H1 (cell line): ENCODE results near the gene IL17RD. TPM values are rescaled to one million over a fixed set of nuclear protein-coding genes. Genes with fewer than 3 reads are reported as not detected.

Experiments
- CTCF ChIA-PET: fragments of 300-600 bp; sonication (Branson Sonifier 250); formaldehyde crosslinking; loops from one replicate; lab custom pipeline; 2021; ENCODE audit not compliant: partially characterized antibody; lab: Charles Lee
- POLR2A ChIA-PET: fragments of 300-600 bp; sonication (Branson Sonifier 250); formaldehyde crosslinking; loops from one replicate; lab custom pipeline; 2021; ENCODE audit warnings: inconsistent platforms; ENCODE audit not compliant: partially characterized antibody; lab: Charles Lee
- DNase-seq, 2 experiments: peaks; one replicate each; pipeline versions ENCODE4 v3.0.0 to v3.0.0-alpha.2; 2010 to 2022; ENCODE audit warnings: low spot score in 2 of 2, low read depth in 1 of 2, mixed read lengths in 1 of 2
- FAIRE-seq: peaks from 2 replicates; lab custom pipeline; 2011; peaks lifted over from hg19 to GRCh38; lab: Jason Lieb, UNC
- H2AFZ ChIP-seq: 2 replicates; pipeline ENCODE4 v1.8.1; 2012; ENCODE audit warnings: low read length, inconsistent platforms
- H2AK5ac ChIP-seq: 2 replicates; pipeline ENCODE4 v1.6.1; 2013; ENCODE audit warnings: low read depth, low read length
- H2BK120ac ChIP-seq: replicated peaks from 2 replicates; pipeline ENCODE3; 2013; ENCODE audit warnings: low read depth, low read length, inconsistent platforms
- H2BK12ac ChIP-seq: 2 replicates; pipeline ENCODE4 v1.6.1; 2013; ENCODE audit warnings: low read depth, low read length
- H2BK15ac ChIP-seq: 2 replicates; pipeline ENCODE4 v1.6.1; 2013; ENCODE audit warnings: low read length
- H2BK20ac ChIP-seq: 2 replicates; pipeline ENCODE4 v1.6.1; 2013; ENCODE audit warnings: low read length
- H2BK5ac ChIP-seq: 2 replicates; pipeline ENCODE4 v1.6.1; 2013; ENCODE audit warnings: low read depth, low read length
- H3K14ac ChIP-seq: 2 replicates; pipeline ENCODE4 v1.6.1; 2013; ENCODE audit warnings: inconsistent platforms; ENCODE audit not compliant: insufficient read length
- H3K18ac ChIP-seq: 2 replicates; pipeline ENCODE4 v1.6.1; 2013; ENCODE audit warnings: low read length; ENCODE audit errors: extremely low read depth
- H3K23ac ChIP-seq: 2 replicates; pipeline ENCODE4 v1.6.1; 2013; ENCODE audit warnings: inconsistent platforms; ENCODE audit not compliant: insufficient read length
- H3K23me2 ChIP-seq: 2 replicates; pipeline ENCODE4 v1.6.1; 2013; ENCODE audit warnings: low read depth, low read length
- H3K27ac ChIP-seq: 2 replicates; pipeline ENCODE4 v1.6.1; 2011; ENCODE audit warnings: low read depth, low read length, inconsistent platforms
- H3K27me3 ChIP-seq, 4 experiments: replicated peaks in 1 of 4; 1 replicate in 1 of 4; 2 replicates in 3 of 4; pipeline versions ENCODE4 v1.6.1 to v1.8.1; 2011 to 2013; ENCODE audit warnings: low read length in 3 of 4, mild to moderate bottlenecking in 3 of 4, inconsistent platforms in 2 of 4, mixed read lengths in 2 of 4, moderate library complexity in 1 of 4; ENCODE audit not compliant: control insufficient read depth in 3 of 4, insufficient read depth in 3 of 4; ENCODE audit errors: extremely low read depth in 1 of 4
- H3K36me3 ChIP-seq, 4 experiments: 2 replicates each; pipeline versions ENCODE4 v1.6.1 to v1.8.1; 2011 to 2013; ENCODE audit warnings: mild to moderate bottlenecking in 4 of 4, low read length in 3 of 4, moderate library complexity in 2 of 4, control low read depth in 1 of 4, inconsistent platforms in 1 of 4; ENCODE audit not compliant: insufficient read depth in 4 of 4, control insufficient read depth in 2 of 4
- H3K4ac ChIP-seq: replicated peaks from 2 replicates; pipeline ENCODE3; 2013; ENCODE audit warnings: low read length, low read depth, mixed read lengths, inconsistent platforms; ENCODE audit not compliant: insufficient read length
- H3K4me1 ChIP-seq, 4 experiments: replicated peaks in 1 of 4; 1 replicate in 1 of 4; 2 replicates in 3 of 4; pipeline versions ENCODE4 v1.6.1 to v1.8.1; 2011 to 2013; ENCODE audit warnings: low read length in 3 of 4, inconsistent platforms in 2 of 4, mixed read lengths in 1 of 4; ENCODE audit not compliant: insufficient read depth in 4 of 4, control insufficient read depth in 3 of 4
- H3K4me2 ChIP-seq, 2 experiments: 2 replicates each; pipeline versions ENCODE4 v1.6.1 to v1.8.1; 2011 to 2013; ENCODE audit warnings: low read depth in 2 of 2, low read length in 2 of 2, control low read depth in 1 of 2, inconsistent platforms in 1 of 2, mild to moderate bottlenecking in 1 of 2; ENCODE audit not compliant: insufficient read depth in 1 of 2
- H3K4me3 ChIP-seq, 4 experiments: fragments of 200-600, 300-600 bp in 1 of 4; sonication (generic), shearing (Covaris generic), sonication (Bioruptor Twin) in 1 of 4; 2 replicates each; pipeline versions ENCODE4 v1.5.1 to v1.8.1; 2011 to 2016; ENCODE audit warnings: low read length in 4 of 4, low read depth in 3 of 4, control low read depth in 2 of 4, inconsistent platforms in 2 of 4, mild to moderate bottlenecking in 2 of 4, mixed read lengths in 1 of 4, moderate library complexity in 1 of 4; ENCODE audit not compliant: insufficient read depth in 2 of 4; ENCODE audit errors: extremely low read depth in 1 of 4
- H3K56ac ChIP-seq: replicated peaks from 2 replicates; pipeline ENCODE3; 2013; ENCODE audit warnings: low read depth, mild to moderate bottlenecking, mixed read lengths, low read length, inconsistent platforms; ENCODE audit not compliant: insufficient read length
- H3K79me1 ChIP-seq: 2 replicates; pipeline ENCODE4 v1.6.1; 2013; ENCODE audit warnings: low read depth, low read length, control low read depth
- H3K79me2 ChIP-seq, 2 experiments: 2 replicates each; pipeline versions ENCODE4 v1.6.1 to v1.8.1; 2012 to 2013; ENCODE audit warnings: low read length in 2 of 2, mild to moderate bottlenecking in 2 of 2, inconsistent platforms in 1 of 2; ENCODE audit not compliant: insufficient read depth in 2 of 2, control insufficient read depth in 1 of 2
- H3K9ac ChIP-seq, 4 experiments: replicated peaks in 1 of 4; 1 replicate in 1 of 4; 2 replicates in 3 of 4; pipeline versions ENCODE4 v1.6.1 to v1.8.1; 2011 to 2013; ENCODE audit warnings: low read depth in 3 of 4, low read length in 3 of 4, control low read depth in 2 of 4, mild to moderate bottlenecking in 2 of 4, moderate library complexity in 2 of 4, inconsistent platforms in 1 of 4; ENCODE audit errors: extremely low read depth in 1 of 4
- H3K9me3 ChIP-seq, 2 experiments: 2 replicates each; pipeline versions ENCODE4 v1.6.1 to v1.8.1; 2012 to 2013; ENCODE audit warnings: mild to moderate bottlenecking in 2 of 2, moderate library complexity in 2 of 2, control low read depth in 1 of 2, inconsistent platforms in 1 of 2, low read depth in 1 of 2, low read length in 1 of 2, mixed read lengths in 1 of 2; ENCODE audit not compliant: insufficient read depth in 2 of 2
- H4K20me1 ChIP-seq, 2 experiments: replicated peaks in 1 of 2; 2 replicates each; pipeline versions ENCODE3 to v1.8.1; 2011 to 2013; ENCODE audit warnings: inconsistent platforms in 2 of 2, low read length in 2 of 2, mild to moderate bottlenecking in 1 of 2; ENCODE audit not compliant: insufficient read depth in 2 of 2, control insufficient read depth in 1 of 2
- H4K5ac ChIP-seq: 2 replicates; pipeline ENCODE4 v1.6.1; 2013; ENCODE audit warnings: low read length, low read depth, mixed read lengths, inconsistent platforms; ENCODE audit not compliant: insufficient read length
- H4K8ac ChIP-seq: 2 replicates; pipeline ENCODE4 v1.8.0; 2013; ENCODE audit warnings: mild to moderate bottlenecking, moderate library complexity, low read length, inconsistent platforms; ENCODE audit not compliant: insufficient read depth; ENCODE audit errors: extremely low read depth
- H4K91ac ChIP-seq: replicated peaks from 2 replicates; pipeline ENCODE3; 2013; ENCODE audit warnings: low read length, mixed read lengths, inconsistent platforms; ENCODE audit not compliant: insufficient read length
- ASH2L ChIP-seq: fragments of 200-600, 300-600 bp; sonication (generic); IDR thresholded peaks from one replicate; pipeline ENCODE4 v1.7.1; 2017; ENCODE audit warnings: low read length
- ATF3 ChIP-seq: IDR thresholded peaks from 2 replicates; pipeline ENCODE4 v1.6.1; 2011; ENCODE audit warnings: low read depth, mild to moderate bottlenecking, low read length; ENCODE audit not compliant: insufficient read depth
- CREB1 ChIP-seq: IDR thresholded peaks from 2 replicates; pipeline ENCODE4 v1.6.1; 2012; ENCODE audit warnings: inconsistent platforms
- EP300 ChIP-seq, 2 experiments: IDR thresholded peaks; 1 replicate in 1 of 2; 2 replicates in 1 of 2; pipeline ENCODE4 v1.6.1; 2011 to 2012; ENCODE audit warnings: low read depth in 2 of 2, low read length in 2 of 2, mild to moderate bottlenecking in 2 of 2, borderline replicate concordance in 1 of 2, inconsistent platforms in 1 of 2, moderate library complexity in 1 of 2
- HDAC6 ChIP-seq: IDR thresholded peaks from one replicate; pipeline ENCODE4 v1.7.1; 2012; ENCODE audit warnings: low read depth, mild to moderate bottlenecking, inconsistent platforms, low read length, moderate library complexity
- KDM5A ChIP-seq: fragments of 200-600 bp; IDR thresholded peaks from 2 replicates; pipeline ENCODE4 v1.7.1; 2012; ENCODE audit warnings: mild to moderate bottlenecking, low read length, inconsistent platforms, mixed read lengths
- PHF8 ChIP-seq: fragments of 200-600 bp; sonication (generic); conservative IDR thresholded peaks from 2 replicates; pipeline ENCODE4 v1.7.1; 2012; ENCODE audit warnings: low read depth, mild to moderate bottlenecking, inconsistent platforms, low read length, moderate library complexity
- TBP ChIP-seq: IDR thresholded peaks from 2 replicates; pipeline ENCODE4 v1.6.1; 2011; ENCODE audit warnings: low read depth, low read length, improper control_type of control experiment
- ZNF274 ChIP-seq: IDR thresholded peaks from 2 replicates; pipeline ENCODE4 v1.7.0; 2012; ENCODE audit warnings: low read length, borderline replicate concordance; ENCODE audit errors: extremely low read depth
- WGBS, 2 experiments: shearing (Covaris generic) in 1 of 2; methylation state at CpG; one replicate each; pipeline versions ENCODE4 v1.1.6 to v1.1.7; 2013 to 2015; ENCODE audit warnings: low lambda C conversion rate in 2 of 2, mixed read lengths in 2 of 2, inconsistent platforms in 1 of 2, low coverage in 1 of 2, missing lambda C conversion rate in 1 of 2; ENCODE audit not compliant: insufficient replicate concordance in 2 of 2, insufficient coverage in 1 of 2, insufficient read length in 1 of 2; ENCODE audit errors: extremely low coverage in 1 of 2, missing lambda C conversion rate in 1 of 2; 5-methylcytosine and 5-hydroxymethylcytosine counted together
- polyA plus RNA-seq, 7 experiments: library from polyadenylated mRNA; depleted of rRNA in 3 of 7; stranded (reverse) in 5 of 7; unstranded in 2 of 7; fragments of >200 nt in 5 of 7; fragments of 200-250 nt in 2 of 7; gene quantifications; 1 replicate in 5 of 7; 2 replicates in 1 of 7; 4 replicates in 1 of 7; pipeline versions ENCODE4 v1.2.1 to v1.2.3, GENCODE V29; 2011 to 2013; ENCODE audit warnings: missing spikeins in 2 of 7, mixed read lengths in 2 of 7
- total RNA-seq: library from RNA; stranded (reverse); fragmentation: NEBNext Ultra II Directional; extraction: Animal tissue kit (Norgen Biotek cat#: 25700); gene quantifications from 2 replicates; pipeline ENCODE4 v1.2.1, GENCODE V29; 2021

The IL17RD gene
- total and polyA plus RNA-seq, 2 of the 8 experiments (the other 6 are each of a cell fraction or from before 2014, with no cell fraction given), result 10.9 to 48.9 TPM

GRCh38 chr3:57093971-57094535 lies 71.1 kb downstream of the IL17RD start:
- Histone ChIP-seq H3K4ac (no peak overlapping the region), H3K56ac (no peak overlapping the region), H3K27me3 (no peaks in the 10 kb centered on the region), H2BK15ac (no peak overlapping the region), H4K5ac (no peak overlapping the region), H2BK120ac (no peak overlapping the region), H3K4me1 (peaks cover 0 to 3% (median 1%) of the 10 kb centered on the region in 4 experiments; a peak in 3 of 7 replicates), H3K9ac (no peak overlapping the region), H2BK5ac (no peak overlapping the region), H3K79me1 (no peaks in the 10 kb centered on the region; the same call in 1 of the 2 replicates), H4K91ac (no peak overlapping the region), H3K36me3 (peaks cover 0 to 25% (median 6%) of the 10 kb centered on the region in 4 experiments; a peak in 6 of 8 replicates), H3K23me2 (no peaks in the 10 kb centered on the region), H3K18ac (no peak overlapping the region)
- TF ChIP-seq ATF3, result no peak
- TF ChIP-seq PHF8, result no peak
- TF ChIP-seq HDAC6, result no peak
- no peak for TF ChIP-seq KDM5A
- no peak for TF ChIP-seq ASH2L
- no peak for TF ChIP-seq TBP
- no peak for TF ChIP-seq CREB1
- TF ChIP-seq EP300 (IDR thresholded peaks at IDR 0.05; ENCODE audit: borderline replicate concordance in 1 of 2, low read depth in 2 of 2, low read length in 2 of 2), result no peak
- TF ChIP-seq ZNF274, result no peak
- TF ChIP-seq, all 59 proteins: peak for 0
- H2AFZ ChIP-seq, result no peak overlapping the region
- WGBS, 2 experiments, result 86 to 100% methylated on average over 1 to 6 of the region's 6 CpGs
- no peak overlapping the region for H4K8ac ChIP-seq
- FAIRE-seq (no peak), DNase-seq (no peak)
- no peaks in the 10 kb centered on the region for H3K9me3 ChIP-seq
- ChIA-PET CTCF (interaction anchor here (0.6 to 3.0 kb wide), 8 partner anchors 14 to 330 kb away, joined by 3 to 11 read pairs (median 4); no protein-coding TSS in a partner anchor), POLR2A (no interaction called here)
- H3K4me3 ChIP-seq, result no peak overlapping the region
- no peak overlapping the region for H3K4me2 ChIP-seq
- no peak overlapping the region for H2BK12ac ChIP-seq
- H3K79me2 ChIP-seq, result no peaks in the 10 kb centered on the region
- no peak overlapping the region for H3K14ac ChIP-seq
- H2BK20ac ChIP-seq, result no peak overlapping the region
- H3K23ac ChIP-seq, result no peak overlapping the region
- H3K27ac ChIP-seq, result no peak overlapping the region
- no peaks in the 10 kb centered on the region for H4K20me1 ChIP-seq
- no peak overlapping the region for H2AK5ac ChIP-seq
